Activated CD4-positive, alpha-beta T cell treated with anti-CD3 and anti-CD28 coated beads, Interleukin-10, Interleukin-2, amounts not matched to agents 100 ng/mL and 50 ng/mL, durations not matched to agents 16 hours and 8 hours (primary cell): Measurements from ENCODE around the gene TLE1.
A peak's percentile ranks its signal among the peaks of the same experiment; 100 is the strongest.
"Not testable (repeated sequence)": the region's sequence is repeated elsewhere in the genome, so short reads cannot be mapped to it uniquely, and the experiment has no call there.

Source experiments
- DNase-seq: peaks from one replicate; pipeline ENCODE4 v3.0.0-alpha.2; 2020

TLE1 gene

GRCh38 chr9:81620002-81620390 is 69.4 kb downstream of the TLE1 start:
- peak; percentile 22 for DNase-seq

GRCh38 chr9:81619353-81620001 is 69.9 kb downstream of the TLE1 start:
- no peak for DNase-seq

DNA sequence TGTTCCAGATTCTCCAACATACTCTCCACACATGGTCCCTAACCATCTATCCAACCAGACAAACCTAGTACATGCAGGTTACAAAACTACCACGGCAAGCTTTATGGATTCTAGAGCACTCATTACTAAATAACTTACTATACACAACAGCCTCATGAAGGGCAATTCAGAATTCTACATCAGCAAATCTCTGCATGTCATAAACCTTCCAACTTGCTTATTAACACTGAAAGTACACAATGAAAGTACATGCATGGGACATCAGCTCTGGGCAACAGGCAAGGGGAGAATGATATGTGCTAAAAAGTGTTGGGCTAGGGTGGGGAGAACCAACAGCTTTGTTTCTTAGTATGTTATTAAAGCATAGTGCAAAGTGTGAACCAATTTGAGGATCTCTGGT is 70.4 kb downstream of the TLE1 start:
- no peak for DNase-seq

- DNase-seq, result no peak
Measured at GRCh38 chr9:81616141-81616540, 73.2 kb downstream of the TLE1 start.

GRCh38 chr9:81614335-81614734 is 75.0 kb downstream of the TLE1 start:
- DNase-seq, result no peak

- DNase-seq, result no peak
Measured at GRCh38 chr9:81613002-81613812, 76.1 kb downstream of the TLE1 start.

- no peak for DNase-seq
Measured at GRCh38 chr9:81611664-81612063, 77.7 kb downstream of the TLE1 start.

- DNase-seq, result no peak
Measured at GRCh38 chr9:81610740-81611107, 78.6 kb downstream of the TLE1 start.

- DNase-seq, result no peak
Measured at GRCh38 chr9:81609782-81610739, 79.3 kb downstream of the TLE1 start.

- no peak for DNase-seq
Measured at GRCh38 chr9:81608289-81608657, 81.1 kb downstream of the TLE1 start.

- no peak for DNase-seq
Measured at GRCh38 chr9:81607593-81608288, 81.6 kb downstream of the TLE1 start.

DNA sequence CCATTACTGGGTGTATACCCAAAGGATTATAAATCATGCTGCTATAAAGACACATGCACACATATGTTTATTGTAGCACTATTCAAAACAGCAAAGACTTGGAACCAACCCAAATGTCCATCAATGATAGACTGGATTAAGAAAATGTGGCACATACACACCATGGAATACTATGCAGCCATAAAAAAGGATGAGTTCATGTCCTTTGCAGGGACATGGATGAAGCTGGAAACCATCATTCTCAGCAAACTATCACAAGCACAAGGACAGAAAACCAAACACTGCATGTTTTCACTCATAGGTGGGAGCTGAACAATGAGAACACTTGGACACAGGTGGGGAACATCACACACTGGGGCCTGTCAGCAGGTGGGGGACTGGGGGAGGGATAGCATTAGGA is 83.1 kb downstream of the TLE1 start:
- not testable (repeated sequence) for DNase-seq

DNA sequence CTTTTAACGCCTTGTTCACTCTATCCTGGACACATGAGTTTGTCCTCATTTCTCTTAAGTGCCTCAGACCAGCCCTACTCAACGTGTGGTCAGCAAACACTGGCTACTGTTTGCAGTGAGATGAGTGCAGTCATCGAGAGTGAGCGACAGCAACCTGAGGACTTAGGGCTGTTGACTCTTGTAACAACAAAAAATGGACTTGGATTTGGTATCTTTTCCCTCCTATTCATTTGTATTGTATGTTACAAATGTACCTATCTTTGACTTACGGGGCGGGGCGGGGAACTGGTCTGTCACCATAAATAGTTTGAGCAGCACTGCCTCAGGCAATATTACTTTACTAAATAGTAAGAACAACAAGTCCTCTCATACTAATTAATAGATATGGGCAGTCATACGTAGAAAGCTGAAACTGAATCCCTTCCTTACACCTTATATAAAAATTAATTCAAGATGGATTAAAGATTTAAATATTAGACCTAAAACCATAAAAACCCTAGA is 84.1 kb downstream of the TLE1 start:
- no peak for DNase-seq

- no peak for DNase-seq
Measured at GRCh38 chr9:81604306-81605169, 84.8 kb downstream of the TLE1 start.

DNA sequence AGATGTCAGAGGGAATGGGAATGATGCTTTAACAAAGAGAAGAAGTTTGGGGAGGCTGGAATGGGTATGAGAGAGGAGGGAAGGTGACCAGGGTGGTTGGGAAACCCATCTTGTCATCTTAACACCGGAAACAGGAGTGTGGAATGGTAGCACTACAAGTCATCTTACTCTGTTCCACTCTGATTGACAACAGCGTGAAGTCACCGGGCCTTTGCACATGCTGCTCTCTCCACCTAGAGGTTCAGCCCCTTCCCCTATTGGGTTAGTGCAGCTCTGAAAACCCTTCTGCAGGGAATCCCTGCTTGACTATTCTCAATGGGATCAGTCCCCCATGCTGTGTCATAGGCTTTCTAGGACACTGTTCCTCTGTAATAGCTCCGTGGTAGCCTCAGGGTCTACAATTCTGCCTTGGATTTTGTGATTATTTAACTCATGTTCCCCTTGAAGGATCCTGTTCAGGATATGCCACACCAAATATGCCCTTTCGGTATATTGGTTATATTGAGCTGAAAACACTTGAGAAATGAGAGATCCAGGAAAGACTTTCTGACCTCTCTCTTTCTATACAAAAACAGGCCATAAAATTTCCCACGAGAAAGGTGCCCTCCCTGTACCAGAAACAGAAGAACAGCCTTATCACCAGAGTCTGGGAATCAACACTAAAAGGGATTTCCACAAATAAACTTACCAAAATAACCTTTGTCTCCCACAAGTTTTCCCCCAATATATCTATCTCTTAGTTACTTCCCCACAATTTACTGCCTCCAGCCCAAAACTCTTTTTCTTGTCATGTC is 86.3 kb downstream of the TLE1 start:
- DNase-seq, result no peak

DNA sequence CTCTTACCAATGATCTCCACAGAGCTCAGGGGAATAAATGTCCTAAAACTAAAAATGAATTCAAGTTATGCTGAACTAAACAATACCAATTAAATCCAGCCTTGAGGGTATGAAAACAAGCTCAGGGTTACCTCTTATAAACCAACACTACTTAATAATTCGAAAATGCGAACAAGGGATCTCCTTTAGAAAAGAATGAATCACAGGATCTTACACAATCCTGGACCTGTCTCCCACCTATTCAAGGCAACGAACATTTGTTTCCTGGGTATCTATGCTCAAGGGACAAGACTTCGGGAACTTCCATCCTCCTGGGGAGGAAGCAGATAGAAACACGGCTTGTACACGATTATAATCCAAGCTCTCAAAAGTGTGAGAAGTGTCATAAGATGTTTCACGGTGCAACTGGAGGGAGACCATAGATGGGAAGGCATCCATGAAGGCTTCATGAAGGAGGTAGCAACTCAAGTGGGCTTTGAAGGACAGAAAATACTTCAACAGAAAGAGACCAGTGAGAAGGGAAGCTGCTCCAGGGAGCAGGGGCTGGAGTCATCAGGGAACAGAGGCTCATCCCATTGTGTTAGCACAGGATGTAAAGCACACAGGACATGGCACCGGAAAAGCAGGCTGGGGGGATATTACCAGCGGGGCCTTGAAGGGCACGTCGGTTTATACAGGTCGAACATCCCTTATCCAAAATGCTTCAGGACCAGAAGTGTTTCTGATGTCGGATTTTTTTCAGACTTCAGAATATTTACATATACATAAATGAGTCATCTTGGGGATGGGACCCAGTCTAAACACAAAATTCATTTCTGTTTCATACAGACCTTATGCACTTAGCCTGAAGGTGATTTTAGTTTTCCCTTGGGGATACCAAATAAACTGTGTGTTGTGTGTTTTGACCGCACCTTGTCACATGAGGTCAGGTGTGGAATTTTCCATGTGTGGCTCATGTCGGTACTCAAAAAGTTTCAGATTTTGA is 87.4 kb downstream of the TLE1 start:
- DNase-seq, result no peak

DNA sequence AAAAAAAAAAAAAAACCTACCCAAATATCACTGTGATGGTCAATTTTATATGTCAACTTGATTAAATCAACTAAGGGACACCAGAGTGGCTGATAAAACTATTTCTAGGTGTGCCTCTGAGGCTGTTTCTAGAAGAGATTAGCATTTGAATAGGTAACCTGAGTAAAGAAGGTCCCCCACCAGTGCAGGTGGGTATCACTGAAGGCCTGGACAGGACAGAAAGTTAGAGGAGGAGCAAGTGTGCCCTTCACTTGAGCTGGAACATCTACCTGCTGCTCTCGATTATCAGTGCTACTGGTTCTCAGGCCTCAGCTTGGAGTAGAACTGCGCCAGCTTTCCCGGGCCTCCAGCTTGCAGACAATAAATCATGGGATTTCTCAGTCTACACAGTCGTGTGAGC is 88.7 kb downstream of the TLE1 start:
- no peak for DNase-seq

DNA sequence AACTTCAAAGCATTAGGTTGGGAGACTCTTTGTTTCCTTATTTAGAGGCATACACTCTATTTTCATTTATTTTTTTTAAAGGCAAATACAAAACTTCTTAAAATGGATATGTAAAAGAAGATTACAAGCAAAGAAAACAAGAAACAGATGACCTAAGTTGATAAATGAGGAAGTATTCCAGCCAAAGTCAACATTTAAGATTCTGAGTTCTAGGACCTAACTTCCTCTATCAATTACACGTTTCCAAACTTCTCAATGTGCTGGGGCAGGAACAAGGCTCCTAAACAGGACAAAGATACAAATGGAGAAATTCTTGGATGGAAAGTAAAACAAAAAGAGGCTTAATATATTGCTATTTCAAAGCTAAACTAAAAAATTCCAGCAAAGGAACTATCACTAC is 89.5 kb downstream of the TLE1 start:
- DNase-seq, result no peak

- DNase-seq, result no peak
Measured at GRCh38 chr9:81598811-81599210, 90.5 kb downstream of the TLE1 start.

DNA sequence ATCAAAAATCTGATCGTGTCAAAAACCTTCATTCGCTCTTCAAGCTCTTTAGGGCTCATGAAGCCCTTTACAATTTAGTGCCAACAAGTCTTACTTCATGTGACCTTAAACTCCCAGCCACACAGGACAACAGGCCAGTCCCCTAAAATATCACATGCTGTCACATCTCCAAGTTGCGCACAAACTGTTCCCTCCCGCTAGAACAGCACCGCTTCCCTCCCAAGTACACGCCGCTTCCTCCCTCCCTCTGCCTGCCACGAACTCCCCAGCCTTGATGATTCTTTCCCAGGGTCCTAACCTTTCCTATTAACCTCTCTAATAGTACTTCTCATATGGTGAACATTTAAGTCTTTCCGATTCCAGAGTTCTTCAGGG is 91.2 kb downstream of the TLE1 start:
- DNase-seq, result no peak
